C4-2B (cell line): Measurements from ENCODE around the gene RRN3.
"Not testable (repeated sequence)": the region's sequence is repeated elsewhere in the genome, so short reads cannot be mapped to it uniquely, and the experiment has no call there.

Experiments
- CTCF ChIP-seq: fragments of 450-650 bp; conservative IDR thresholded peaks from 2 replicates; pipeline ENCODE4 v1.5.1; 2017; ENCODE audit warnings: mild to moderate bottlenecking
- ZFX ChIP-seq: fragments of 450-650 bp; IDR thresholded peaks from 2 replicates; pipeline ENCODE4 v1.6.1; 2017

GRCh38 chr16:15066690-15067089 lies 27.4 kb downstream of the RRN3 start:
- not testable (repeated sequence) for TF ChIP-seq CTCF, ZFX
